ENCODE data around the gene LZTFL1.

Gene LZTFL1

DNA sequence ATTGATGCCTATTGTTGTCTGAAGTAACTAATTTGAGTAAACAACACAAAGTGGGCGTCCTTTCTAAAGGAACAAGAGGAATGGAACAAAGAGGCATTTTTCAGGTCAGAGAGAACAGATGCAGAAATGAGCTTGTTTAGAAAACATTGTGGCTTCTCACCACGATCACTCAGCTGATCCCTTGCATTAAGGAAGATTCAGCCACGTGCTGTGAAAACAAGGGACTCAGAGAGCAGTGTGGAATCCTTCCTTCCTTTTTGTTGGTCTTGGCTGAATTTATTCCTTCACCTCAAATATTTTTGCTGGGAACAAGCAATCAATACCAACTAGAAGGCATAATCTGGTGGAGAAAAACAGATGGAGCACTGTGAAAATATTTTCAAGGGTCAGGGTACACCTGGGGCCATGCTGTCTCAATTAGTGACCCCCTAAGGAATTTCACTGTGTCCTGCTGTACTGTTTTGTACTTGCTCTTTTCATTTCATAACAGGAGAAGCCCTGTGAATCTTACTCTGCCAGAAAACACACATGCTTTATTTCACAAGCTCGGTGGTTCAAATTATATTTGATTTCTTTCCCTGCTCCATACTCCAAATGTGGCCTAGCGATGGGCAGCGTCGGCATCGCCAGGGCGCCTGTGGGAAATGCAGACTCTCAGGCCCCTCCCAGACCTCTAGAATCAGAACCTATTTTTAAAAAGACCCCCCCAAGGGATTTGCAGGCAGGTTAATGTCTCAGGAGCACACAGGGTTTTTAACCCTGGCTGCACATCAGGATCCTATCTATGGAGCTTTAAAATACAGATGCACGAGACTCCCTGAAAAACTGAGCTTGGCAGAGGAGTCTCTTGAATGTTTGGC lies 34.0 kb downstream of the LZTFL1 start:
- DNase-seq (ENCODE audit: low read depth in 2 of 2) = no peak

DNA sequence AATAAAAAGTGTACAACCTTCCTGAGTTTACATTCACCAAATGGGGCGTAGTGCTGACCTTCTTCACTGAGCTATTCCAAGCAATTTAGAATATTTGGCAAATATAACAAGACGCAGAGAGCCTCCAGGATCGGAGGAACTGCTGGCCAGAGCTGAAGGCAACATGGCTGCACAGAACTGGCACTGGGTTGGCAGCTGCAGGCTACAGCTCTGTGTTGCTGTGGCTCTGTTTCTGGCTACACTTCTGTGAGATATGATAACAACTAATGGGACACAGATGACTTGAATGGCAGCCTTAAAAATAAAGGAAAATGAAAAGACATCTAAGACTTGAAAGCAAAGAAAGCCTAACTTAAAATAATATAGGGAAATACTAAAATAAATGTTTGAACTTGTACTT lies 34.8 kb downstream of the LZTFL1 start:
- no peak for DNase-seq (ENCODE audit: low read depth in 2 of 2)

DNA sequence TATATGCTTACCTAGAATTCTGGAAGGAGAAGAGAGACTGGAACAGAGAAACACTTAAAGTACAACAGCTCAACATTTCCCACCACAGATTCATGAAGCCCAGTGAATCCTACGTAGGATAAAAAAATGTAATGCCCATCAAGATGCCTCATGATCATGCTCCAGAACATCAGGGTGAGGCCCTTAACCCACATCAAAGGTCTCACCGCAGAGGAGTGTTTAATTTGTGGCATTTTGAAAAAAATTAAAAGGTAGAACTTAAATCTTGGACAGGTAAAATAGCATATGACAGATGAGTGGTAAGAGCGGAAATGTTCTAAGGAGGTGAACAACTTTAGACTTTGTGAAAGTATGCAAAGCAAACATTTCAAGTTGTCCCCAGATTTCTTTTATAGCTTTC lies 35.8 kb downstream of the LZTFL1 start:
- DNase-seq (ENCODE audit: low read depth in 2 of 2) = no peak

DNA sequence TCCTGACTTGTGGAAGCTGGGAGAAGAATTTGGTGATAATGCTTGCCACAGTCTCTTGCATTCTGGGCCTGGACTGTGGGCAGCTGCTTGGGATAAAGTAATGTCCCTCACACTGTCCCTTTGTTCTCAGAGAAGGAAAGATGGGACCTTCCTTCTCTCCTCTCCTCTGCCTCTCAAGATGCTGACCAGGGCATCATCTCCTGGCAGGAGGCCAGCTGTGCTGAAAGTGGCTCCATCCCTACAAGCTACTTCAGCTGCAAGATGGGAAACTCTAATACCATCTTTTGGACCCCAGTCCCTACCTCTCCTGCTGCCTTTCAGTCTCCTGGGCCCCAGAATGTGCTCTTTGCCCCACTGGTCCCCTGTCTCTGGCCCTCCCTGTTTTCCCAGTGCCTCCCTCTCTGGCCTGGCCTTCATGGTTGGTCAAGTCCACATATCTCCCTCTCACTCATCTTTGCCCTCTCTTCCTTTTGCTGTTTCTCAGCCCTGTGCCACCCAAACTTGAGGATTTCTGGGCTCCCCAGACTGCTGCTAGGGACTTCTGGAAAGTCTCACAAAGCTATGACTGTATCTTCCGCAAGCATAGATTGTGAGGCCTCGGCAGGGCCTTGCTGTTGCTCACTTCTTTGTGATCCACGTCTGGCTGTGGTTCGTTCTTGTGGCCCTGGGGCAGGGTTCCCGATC lies 38.5 kb downstream of the LZTFL1 start:
- no peak for DNase-seq (ENCODE audit: low read depth in 2 of 2)

DNA sequence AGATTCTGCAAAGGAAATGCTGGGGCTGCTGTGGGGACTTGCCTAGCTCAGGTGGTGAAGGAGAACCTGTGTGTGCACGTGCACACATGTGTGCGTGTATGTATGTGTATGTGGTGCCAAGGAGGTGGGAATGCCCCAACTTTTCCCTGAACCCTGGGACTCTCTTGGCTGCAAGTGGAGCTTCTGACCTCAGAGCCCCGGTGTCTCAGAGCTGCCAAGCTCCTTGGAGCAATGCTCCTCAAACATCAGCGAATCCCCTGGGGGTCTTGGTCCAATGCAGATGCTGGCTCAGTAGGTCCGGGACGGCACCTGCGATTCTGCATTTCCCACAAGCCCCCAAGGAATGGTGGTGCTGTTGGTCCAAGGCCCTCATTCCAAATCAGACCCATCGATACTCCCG lies 39.8 kb downstream of the LZTFL1 start:
- DNase-seq (ENCODE audit: low read depth in 2 of 2) = no peak

DNA sequence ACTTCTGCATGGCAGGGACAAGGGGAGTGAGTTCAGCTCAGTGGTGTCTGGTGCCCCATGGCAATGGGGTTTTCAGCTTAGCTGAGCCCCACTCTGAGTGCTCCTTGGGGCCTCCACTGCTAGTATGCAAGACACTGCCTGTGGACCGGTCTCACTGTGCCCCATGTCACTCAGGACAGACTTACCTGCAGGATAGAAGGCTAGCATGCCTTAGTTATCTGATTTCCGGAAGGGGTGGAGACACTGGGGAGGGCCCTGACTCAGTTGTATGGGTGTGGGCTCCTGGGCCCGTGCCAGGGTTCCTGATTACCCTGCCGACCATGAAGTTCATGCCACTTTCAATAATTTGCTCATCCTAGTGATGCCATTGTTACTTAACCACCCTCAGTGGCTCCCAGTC lies 41.3 kb downstream of the LZTFL1 start:
- no peak for DNase-seq (ENCODE audit: low read depth in 2 of 2)

DNA sequence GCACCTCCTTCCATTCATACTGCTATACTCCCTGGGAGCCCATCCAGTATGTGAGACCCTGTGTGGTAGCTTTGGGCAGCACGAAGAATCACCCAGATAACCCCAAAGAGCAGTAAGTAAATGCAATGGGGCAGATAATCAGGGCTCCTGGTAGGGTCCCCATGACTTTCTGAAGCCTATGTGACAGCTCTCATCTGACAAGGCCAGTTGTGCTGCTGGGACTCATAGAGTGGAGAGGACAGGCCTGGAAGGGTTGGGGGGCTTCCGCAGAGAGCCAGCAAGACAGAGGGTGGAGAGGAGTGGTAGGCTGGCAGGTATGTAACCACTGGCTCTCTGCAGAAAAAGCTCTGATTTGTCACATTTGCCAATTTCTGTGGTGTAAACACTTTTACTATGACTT lies 42.3 kb downstream of the LZTFL1 start:
- DNase-seq (ENCODE audit: low read depth in 2 of 2) = no peak

DNA sequence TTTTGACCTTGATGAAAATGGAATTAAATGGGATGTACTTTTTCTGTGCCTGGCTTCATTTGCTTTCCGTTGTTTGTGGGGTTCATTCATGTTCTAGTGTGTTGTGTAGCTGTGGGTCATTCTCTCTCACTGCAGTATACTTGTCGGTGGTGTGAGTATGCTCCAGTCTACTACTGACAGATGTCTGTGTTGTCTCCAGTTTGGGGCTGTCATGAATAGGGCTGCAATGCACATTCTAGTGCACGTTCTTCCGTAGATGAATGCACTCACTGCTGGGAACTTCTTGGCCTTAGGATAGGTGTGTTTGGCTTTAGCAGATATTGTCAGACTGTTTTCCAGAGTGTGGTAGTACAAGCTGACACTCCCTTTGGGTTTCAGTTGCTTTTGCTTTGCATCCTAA lies 43.9 kb downstream of the LZTFL1 start:
- DNase-seq (ENCODE audit: low read depth in 2 of 2) = no peak

DNA sequence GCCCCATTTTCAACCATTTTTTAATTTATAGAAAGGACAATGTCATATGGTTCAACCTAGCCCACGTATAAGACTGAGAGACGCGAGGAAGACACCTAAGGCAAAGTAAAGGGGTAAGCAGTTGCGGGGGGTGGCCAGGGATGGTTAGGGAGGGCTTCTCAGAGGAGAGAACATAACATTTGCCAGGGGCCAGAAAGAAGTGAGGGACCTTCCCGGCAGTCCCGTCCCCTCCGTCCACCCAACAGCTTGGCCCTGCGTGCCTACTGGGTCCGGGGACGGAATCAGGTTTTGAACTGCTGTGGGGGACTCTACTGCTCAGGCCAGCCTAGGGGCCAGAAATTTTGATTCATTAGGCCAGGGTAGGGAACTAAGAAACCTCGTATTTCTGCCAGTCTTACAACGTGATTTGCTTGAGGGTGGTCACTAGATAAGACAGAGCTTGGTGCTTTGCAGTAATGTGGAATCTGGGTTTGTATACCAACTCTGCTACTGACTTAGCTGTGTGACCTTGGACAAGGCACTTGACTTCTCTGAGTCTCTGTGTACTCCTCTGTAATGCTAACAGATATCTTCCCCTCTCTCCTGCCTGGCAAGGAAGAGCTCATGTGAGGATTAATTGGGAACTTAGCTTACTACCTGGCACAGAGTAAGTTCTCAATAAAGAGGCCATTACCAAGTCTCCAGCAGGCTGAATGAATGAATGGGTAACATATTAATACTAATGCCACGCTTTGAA lies 44.8 kb downstream of the LZTFL1 start:
- DNase-seq (ENCODE audit: low read depth in 2 of 2) = no peak

DNA sequence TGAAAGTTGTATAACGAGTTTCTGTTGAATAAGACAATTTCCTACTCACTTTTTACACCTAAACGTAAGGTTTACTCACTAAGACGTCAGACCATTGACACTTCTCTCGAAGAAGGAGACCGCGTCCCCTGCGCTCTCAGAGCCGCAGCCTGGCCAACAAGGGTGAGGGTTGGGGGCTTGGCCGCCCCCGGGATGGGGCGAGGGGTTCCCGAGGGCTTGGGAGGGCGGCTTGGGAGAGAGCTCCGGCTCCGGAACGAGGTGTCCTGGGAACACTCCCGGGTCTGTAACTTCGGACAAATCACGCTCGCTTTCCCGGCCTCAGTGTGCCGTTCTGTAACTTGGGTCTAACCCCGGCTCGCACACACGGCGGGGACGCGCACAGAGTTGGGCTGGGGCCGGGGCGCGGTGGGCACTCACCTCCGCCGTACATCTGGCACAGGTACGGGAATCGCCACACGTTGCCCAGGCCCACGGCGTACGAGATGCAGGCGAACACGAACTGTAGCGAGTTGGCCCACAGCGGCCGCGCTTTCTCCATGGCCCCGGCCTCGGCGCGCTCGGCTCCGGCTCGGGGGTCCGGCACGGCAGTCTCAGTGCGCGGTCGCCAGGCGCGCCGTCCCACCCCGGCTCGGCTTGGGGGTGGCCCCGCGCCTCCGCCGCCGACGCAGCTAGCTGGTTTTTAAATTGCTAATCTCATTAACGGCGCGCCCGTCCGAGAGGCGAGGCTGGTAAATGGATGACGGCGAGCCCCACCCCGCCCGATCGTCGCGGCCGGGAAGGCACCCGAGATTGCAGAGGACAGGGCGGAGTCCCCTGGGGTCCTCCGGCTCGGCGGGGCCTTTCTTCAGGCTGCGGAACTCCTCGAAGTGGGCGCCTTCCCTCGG lies 45.8 kb downstream of the LZTFL1 start, which contains the start of gene SLC6A20:
Gene SLC6A20, minus strand, starts transcription at position 655 of the 884 bp plus-strand sequence. Its CDS starts 117 bp downstream, at position 538.
- no peak for DNase-seq (ENCODE audit: low read depth in 2 of 2)

DNA sequence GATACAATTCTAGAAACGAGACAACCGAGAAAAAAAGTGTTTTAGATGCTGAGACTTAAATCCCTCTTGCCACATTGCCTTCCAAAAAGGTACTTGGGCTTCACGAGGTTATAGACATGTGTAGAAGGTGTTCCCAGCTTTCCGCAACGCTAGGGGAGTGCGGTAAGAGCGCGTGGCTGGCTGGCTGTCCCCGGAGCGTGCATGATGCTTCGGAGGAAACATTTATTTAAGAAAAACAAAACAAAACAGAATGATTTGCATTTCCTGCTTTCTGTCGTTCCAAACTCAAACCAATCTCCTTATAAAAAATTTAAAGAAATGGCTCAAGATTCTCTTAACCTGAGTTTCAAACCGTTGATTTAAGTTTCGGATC lies 46.4 kb downstream of the LZTFL1 start:
- DNase-seq (ENCODE audit: low read depth in 2 of 2) = no peak

DNA sequence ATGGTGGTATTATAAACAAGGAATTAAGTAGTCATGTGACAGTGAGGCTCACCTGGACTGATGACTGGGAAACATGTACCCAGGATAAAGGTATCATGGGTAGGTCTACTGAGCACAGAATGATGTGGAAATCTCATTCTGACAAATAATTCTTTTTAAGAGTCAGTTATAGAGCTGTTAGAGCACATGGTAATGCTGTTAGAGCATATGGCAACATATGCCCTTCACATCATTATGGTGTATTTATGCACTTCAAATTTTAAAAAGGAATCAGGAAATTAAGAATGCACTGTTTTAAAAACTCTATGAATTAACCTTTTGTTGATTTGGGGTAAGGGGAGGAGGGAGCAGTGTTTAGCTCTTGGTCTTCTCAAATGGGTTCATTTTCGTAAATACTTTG lies 47.3 kb downstream of the LZTFL1 start:
- no peak for DNase-seq (ENCODE audit: low read depth in 2 of 2)

DNA sequence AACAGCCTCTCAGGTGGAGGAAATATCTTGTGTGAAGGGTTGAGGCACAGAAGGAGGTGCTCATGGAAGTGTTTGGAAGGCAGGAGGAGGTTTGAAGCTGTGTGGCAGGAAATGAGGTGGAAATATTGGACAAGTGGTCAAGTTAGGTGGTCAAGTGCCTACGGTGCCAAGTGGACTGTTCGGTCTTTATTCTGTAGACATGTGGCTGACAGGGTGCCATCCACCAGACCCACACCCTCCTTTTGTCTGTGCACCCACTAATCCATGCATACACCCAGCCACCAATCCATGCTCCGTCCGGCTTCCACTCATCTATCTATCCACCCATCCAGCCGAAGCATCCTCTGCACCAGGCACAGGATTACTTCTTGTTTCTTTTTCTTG lies 47.8 kb downstream of the LZTFL1 start:
- DNase-seq (ENCODE audit: low read depth in 2 of 2) = no peak

DNA sequence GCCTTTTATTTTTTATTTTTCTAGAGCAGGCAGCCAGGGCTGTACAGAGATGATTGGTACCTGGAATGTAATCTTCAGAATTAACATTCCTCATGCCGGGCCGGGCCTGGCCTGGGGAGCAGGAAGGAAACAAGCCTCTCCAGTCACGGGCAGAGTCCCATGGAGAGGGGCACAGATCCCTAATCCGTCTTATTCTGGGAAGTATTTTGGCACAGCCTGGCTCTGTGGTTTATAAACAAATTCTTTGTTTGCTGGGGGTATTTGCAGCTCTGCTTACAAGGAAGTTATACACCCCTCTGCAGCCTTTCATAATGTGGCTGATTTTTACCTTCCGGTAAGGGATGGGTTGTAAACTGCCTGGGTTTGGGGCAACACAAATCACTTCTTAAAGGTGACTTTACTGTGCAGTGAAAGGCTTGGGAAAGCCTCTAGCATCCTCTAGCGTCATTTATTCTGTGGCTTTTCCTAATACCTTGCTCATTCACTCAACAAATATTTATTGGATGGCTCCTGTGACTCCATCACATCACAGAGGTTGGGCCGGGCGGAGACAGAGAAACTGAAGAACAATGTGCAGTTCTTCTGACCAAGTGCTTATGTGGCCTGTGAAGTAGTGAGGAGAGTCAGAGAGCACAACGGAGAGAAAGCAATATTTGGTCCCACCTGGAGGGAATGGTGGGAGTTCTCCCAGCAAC lies 48.3 kb downstream of the LZTFL1 start:
- DNase-seq (ENCODE audit: low read depth in 2 of 2) = no peak

DNA sequence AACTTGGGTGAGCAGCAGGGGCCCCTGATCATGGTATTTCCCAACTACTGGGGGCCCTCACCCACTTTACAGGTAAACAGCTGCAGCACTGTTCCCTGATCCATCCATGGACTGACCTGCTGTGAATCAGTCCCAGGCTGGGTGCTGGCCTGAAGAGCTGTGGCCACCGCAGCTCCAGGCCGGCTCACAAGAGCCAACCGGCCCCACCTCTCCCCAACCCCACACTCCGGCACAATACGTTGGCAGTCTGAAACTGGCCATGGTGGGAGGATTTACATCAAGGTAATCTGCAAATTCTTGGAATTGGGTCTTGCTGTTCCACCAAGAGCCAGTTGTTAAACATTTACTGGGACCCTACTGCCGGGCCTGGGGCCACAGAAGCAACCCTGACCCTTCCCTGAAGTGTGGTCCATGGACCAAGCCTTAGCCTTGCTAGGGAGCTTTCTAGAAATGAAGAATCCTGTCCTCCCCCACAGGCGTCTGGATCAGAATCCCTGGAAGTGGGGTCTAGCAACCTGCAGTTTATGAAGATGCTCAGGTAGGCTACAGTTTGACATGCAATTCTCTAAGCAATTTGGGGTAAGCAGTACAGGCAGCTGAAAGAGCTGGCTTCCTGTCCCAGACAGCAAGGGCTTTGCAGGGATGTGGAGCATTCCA lies 49.3 kb downstream of the LZTFL1 start:
- no peak for DNase-seq (ENCODE audit: low read depth in 2 of 2)

DNA sequence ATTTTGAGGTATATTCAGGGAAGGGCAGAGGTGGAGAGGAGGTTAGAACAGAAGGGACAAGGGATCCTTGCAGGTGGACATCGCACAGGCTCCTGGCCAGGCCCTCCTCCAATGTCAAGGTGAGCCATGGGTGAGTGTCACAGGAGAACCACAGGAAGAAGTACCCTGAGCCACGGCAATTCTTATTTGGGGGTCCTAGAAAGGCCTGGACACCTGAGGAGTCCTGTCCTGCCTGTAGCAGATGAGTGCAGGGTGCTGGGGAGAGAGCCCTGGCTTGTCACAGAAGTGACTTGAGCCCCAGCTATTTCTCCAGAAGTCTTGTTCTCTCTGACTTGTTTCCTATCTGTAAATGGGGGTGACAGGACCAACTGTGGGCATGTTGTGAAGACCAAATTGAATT lies 49.9 kb downstream of the LZTFL1 start:
- DNase-seq (ENCODE audit: low read depth in 2 of 2) = no peak

DNA sequence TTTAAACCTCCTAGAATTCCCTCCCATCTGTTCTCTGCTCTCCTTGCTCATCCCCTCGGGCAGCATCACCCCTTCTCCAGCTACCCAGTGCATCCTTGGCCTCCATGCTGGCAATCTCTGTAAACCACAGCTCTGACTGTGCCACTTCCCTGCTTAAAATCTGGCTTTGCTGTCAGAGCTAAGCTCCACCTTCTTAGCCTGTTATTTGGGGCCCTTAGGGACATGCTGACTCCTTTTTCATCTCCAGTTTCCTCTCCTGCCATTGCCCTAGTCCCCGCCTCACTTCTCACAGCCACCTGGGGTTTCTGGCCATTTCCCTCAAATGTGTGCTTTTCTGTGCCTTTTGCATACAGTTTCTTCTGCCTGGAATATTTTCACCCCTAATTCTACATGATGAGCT lies 51.3 kb downstream of the LZTFL1 start:
- DNase-seq (ENCODE audit: low read depth in 2 of 2) = no peak

DNA sequence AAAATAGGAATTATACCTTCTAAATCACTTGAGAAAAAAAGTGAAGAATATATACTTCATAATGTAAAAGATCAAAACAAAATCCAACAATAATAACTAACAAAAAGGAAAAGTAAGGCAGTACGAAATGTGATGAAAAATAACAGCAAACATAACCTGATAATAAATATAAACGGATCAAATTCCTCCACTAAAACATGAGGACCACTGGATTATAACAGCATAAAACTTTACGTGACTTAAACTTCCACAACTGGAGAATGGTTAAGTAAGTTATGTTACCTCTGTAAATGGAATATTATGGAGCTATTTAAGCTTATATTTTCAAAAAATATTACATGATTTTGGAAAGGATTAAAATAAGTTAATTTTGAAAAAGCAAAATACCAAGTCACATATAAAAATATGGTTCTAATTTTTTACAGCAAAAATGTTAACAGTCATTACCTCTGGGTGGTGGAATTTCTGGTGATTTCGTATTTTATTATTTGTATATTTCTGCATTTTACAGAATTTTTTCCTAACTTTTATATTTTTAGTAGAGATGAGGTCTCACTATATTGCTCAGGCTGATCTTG lies 52.6 kb downstream of the LZTFL1 start:
- no peak for DNase-seq (ENCODE audit: low read depth in 2 of 2)

DNA sequence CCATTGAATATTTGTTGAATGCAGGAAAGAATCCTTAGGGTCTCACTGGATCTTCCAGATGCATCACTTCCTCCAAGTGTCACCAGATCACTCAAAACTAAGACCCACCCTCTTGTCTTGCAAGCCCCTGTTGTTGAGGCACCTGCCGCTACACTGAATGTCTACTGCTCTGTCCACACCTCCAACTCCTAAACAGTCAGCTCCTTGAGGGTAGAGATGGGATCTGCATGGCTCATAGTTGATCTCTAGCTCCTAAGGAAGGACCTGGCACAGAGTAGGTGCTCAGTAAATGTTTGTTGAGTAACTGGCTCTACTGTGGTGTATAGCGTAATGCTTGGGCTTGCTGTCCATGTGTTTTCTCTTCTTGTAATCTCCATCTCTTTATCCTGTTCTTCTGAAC lies 54.4 kb downstream of the LZTFL1 start:
- no peak for DNase-seq (ENCODE audit: low read depth in 2 of 2)

DNA sequence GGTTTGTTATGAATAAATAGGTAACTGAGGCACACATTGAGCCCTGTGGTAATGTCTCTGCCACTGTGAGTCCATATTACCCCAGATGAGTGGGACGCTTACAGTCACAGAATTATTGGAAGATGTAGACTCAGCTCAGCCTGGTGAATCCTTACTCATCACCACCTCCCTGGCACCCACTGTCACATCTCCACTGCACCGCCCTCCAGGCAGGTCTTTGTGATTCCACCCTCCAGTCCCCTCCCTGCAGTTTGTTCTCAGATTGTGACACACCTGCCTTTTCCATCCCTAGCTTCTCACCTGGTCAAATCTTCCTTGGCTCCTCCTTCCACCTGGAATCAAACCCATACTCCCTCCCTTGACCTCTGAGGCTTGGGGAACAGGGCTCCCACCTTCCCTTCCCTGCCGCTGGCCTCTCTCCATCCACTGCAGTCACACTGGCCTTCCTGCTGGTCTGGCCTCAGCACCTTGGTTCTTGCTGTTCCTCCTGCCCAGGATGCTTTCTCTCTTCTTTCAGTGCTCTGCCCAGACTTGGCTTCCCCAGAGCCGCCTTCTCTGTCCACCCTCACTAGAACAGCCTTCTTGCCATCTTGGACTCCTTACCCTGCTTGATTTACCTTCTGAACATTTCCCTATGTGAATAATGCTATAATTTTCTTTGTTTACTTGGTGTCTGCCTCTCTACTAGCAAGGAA lies 55.0 kb downstream of the LZTFL1 start:
- DNase-seq (ENCODE audit: low read depth in 2 of 2) = no peak

Data from stimulated activated CD8-positive, alpha-beta memory T cell treated with anti-CD3 and anti-CD28 coated beads, Interleukin-7, amount 100 ng/mL, for 1 hour (primary cell).